GM12874 (cell line): Measurements from ENCODE around the gene GLYATL1.

Experiments used
- CTCF ChIP-seq: IDR thresholded peaks from 2 replicates; pipeline ENCODE4 v1.5.1; 2011; ENCODE audit warnings: low read depth, mild to moderate bottlenecking, control low read depth, low read length, moderate library complexity; ENCODE audit not compliant: insufficient read depth

Gene GLYATL1

GRCh38 chr11:58965246-58965985, 26.1 kb downstream of the GLYATL1 start:
- no peak for TF ChIP-seq CTCF

GRCh38 chr11:58968251-58968711, 29.0 kb downstream of the GLYATL1 start:
- TF ChIP-seq CTCF, result no peak

- TF ChIP-seq CTCF, result no peak
Measured at GRCh38 chr11:58977470-58977869, 38.2 kb downstream of the GLYATL1 start.

- no peak for TF ChIP-seq CTCF
Measured at GRCh38 chr11:58979222-58979621, 39.9 kb downstream of the GLYATL1 start.

- TF ChIP-seq CTCF, result no peak
Measured at GRCh38 chr11:58980159-58980843, 41.0 kb downstream of the GLYATL1 start.

- TF ChIP-seq CTCF, result no peak
Measured at GRCh38 chr11:58992489-58992888, 53.2 kb downstream of the GLYATL1 start.

GRCh38 chr11:58994171-58994570, 54.9 kb downstream of the GLYATL1 start:
- no peak for TF ChIP-seq CTCF
